ENCODE data around the gene OFD1. TPM values are rescaled to one million over a fixed set of nuclear protein-coding genes. Genes with fewer than 3 reads are reported as not detected.

OFD1 gene
- total and polyA plus RNA-seq, 11 donors = 5.6 to 15.8 (median 8.9) TPM

DNA sequence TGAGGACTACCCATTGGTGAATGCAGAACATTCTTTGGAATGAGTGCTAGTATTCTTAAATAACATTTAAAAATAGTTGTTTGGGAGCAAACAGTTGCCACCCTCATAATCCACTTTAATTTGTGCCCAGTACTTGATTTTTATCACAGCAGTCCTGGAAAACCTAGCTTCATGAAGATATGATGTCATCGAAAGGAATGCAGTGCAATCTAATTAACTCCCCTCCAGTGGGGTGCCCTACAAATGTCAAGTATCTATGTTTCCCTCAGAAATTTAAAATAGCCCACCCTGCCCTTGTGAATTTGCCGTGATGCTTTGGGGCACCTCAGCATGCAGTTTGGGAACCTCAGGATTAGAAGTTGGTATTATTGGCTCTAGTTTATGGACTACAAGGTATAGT, 40.2 kb upstream of the OFD1 start:
- intact Hi-C loops (cut with DNase I) = no loop called here

DNA sequence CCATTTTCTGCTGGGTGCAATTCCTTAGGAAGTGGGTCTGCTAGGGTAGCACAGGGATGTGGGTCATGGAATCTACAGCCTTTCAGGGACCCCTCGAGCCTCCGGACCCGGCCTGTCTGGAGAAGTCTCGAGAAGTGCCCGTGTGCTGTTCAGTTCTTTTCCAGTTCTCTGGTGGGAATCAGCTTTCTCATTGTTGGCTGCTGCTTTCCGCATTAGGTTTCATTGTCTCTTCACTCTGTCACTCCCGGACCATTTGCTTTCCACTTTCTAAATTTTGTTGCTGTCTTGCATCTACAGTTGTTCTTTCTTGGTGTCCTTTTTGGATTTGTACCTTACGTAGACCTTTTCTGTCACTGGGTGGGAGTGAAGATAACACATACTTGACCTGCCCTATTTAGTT, 39.6 kb upstream of the OFD1 start:
- no peak for ATAC-seq
- Histone ChIP-seq H3K9me3 (no peaks in the 10 kb centered on the region), H3K27me3 (peaks cover 0 to 42% (median 0%) of the 10 kb centered on the region in 9 donors), H3K4me1 (peaks cover 0 to 76% (median 44%) of the 10 kb centered on the region in 12 donors), H3K4me3 (no peak overlapping the region), H3K27ac (no peak overlapping the region), H3K36me3 (no peaks in the 10 kb centered on the region)
- WGBS, 4 donors = 56 to 77% (median 60%) methylated on average over 8 of the region's 8 CpGs
- intact Hi-C loops (cut with DNase I) = loop anchor here in 1 of 10 donors (5.0 kb wide), 1 partner anchor 37 kb away; the partner anchor contains the start of genes OFD1 and TRAPPC2
- no peak for DNase-seq
- TF ChIP-seq POLR2A (IDR thresholded peaks at IDR 0.05) = no peak
- TF ChIP-seq, protein P1, sequence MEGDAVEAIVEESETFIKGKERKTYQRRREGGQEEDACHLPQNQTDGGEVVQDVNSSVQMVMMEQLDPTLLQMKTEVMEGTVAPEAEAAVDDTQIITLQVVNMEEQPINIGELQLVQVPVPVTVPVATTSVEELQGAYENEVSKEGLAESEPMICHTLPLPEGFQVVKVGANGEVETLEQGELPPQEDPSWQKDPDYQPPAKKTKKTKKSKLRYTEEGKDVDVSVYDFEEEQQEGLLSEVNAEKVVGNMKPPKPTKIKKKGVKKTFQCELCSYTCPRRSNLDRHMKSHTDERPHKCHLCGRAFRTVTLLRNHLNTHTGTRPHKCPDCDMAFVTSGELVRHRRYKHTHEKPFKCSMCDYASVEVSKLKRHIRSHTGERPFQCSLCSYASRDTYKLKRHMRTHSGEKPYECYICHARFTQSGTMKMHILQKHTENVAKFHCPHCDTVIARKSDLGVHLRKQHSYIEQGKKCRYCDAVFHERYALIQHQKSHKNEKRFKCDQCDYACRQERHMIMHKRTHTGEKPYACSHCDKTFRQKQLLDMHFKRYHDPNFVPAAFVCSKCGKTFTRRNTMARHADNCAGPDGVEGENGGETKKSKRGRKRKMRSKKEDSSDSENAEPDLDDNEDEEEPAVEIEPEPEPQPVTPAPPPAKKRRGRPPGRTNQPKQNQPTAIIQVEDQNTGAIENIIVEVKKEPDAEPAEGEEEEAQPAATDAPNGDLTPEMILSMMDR (IDR thresholded peaks at IDR 0.05) = no peak

More for the DNA sequence above, 40.2 kb upstream of the OFD1 start:
- H3K9me3 ChIP-seq = no peaks in the 10 kb centered on the region
- no peak overlapping the region for H3K27ac ChIP-seq
- no peak overlapping the region for H3K4me3 ChIP-seq
- 44 to 53% (median 47%) methylated on average over 2 of the region's 2 CpGs for WGBS, 4 donors
- ATAC-seq (no peak), DNase-seq (no peak)
- TF ChIP-seq, protein P1 (IDR thresholded peaks at IDR 0.05) = no peak
- no peak for TF ChIP-seq POLR2A (IDR thresholded peaks at IDR 0.05)
- H3K27me3 ChIP-seq = peaks cover 0 to 47% (median 0%) of the 10 kb centered on the region in 9 donors
- no peaks in the 10 kb centered on the region for H3K36me3 ChIP-seq
- H3K4me1 ChIP-seq = peaks cover 0 to 70% (median 39%) of the 10 kb centered on the region in 12 donors

DNA sequence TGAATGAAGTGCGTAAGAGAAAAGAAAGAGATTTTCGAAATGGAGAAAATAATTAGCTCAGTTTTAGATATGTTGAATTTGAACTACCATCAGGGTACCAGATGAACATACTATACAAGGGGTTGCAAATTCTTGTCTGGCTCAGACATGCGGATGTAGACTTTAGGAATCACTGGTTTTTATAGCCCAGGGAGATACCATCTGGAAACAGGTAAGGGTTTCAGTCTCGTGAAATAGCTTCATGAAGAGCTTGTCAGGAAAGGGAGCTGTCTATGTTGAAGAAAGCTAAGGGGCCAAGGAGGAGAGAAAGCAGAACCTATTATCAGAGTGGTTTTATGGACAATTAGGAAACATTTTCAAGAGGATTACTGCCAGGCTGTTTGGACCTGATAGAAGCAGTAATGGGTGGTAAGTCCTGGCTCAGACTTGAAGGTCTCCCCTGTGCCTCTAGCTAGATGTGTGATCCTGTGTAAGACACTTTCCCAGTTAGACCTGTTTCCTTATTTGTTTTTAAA, 38.9 kb upstream of the OFD1 start:
- WGBS, 4 donors = 81 to 91% (median 85%) methylated on average over 4 of the region's 4 CpGs
- Histone ChIP-seq H3K9me3 (no peaks in the 10 kb centered on the region), H3K4me1 (peaks cover 0 to 78% (median 47%) of the 10 kb centered on the region in 12 donors), H3K27ac (no peak overlapping the region), H3K27me3 (peaks cover 0 to 37% (median 0%) of the 10 kb centered on the region in 9 donors), H3K4me3 (no peak overlapping the region), H3K36me3 (no peaks in the 10 kb centered on the region)
- ATAC-seq = no peak
- intact Hi-C loops (cut with DNase I) = loop anchor here in 1 of 10 donors (5.0 kb wide), 1 partner anchor 37 kb away; the partner anchor contains the start of genes OFD1 and TRAPPC2
- no peak for TF ChIP-seq POLR2A (IDR thresholded peaks at IDR 0.05)
- TF ChIP-seq, protein P1 (IDR thresholded peaks at IDR 0.05) = no peak
- DNase-seq = no peak

DNA sequence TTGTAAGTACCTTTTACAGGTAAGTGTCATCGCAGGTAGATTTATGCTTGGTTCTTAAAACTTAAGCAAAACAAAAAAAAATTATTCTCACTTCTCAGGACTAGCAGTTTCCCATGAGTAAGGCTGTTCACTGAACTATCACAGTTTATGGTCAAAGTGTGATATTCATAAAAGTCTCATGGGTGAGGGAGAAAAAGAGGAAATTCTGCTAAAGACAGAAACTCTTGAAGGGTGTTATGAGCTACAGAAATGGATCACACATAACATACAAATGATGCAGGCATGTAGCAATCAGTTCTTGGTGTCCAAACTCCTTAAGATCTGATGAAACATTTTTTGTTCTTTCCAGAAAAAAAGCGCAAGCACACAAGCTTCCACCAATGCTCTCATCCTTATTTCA, 37.1 kb upstream of the OFD1 start:
- Histone ChIP-seq H3K27ac (peak overlapping the region in 1 of 12 donors; percentile 9), H3K4me1 (peaks cover 0 to 77% (median 43%) of the 10 kb centered on the region in 12 donors), H3K27me3 (peaks cover 0 to 27% (median 0%) of the 10 kb centered on the region in 9 donors), H3K9me3 (no peaks in the 10 kb centered on the region), H3K4me3 (no peak overlapping the region), H3K36me3 (no peaks in the 10 kb centered on the region)
- ATAC-seq = no peak
- intact Hi-C loops (cut with DNase I) = loop anchor here in 1 of 10 donors (5.0 kb wide), 1 partner anchor 35 kb away; the partner anchor contains the start of genes OFD1 and TRAPPC2
- TF ChIP-seq, protein P1 (IDR thresholded peaks at IDR 0.05) = no peak
- no peak for TF ChIP-seq POLR2A (IDR thresholded peaks at IDR 0.05)
- 82 to 96% (median 93%) methylated on average over 2 of the region's 2 CpGs for WGBS, 4 donors
- no peak for DNase-seq

All from heart left ventricle (tissue), 16 donors.